GM18498 (cell line): ENCODE measurements around the gene CLIC4.
"Not testable (repeated sequence)": the region's sequence is repeated elsewhere in the genome, so short reads cannot be mapped to it uniquely, and the experiment has no call there.

Experiments
- ATAC-seq: cut with Tn5 transposase; IDR thresholded peaks from one replicate; pipeline ENCODE4 v1.9.1; 2021; ENCODE audit warnings: mild to moderate bottlenecking, moderate library complexity; ENCODE audit not compliant: unreplicated experiment

CLIC4 gene

GRCh38 chr1:24743404-24744211 is 1.6 kb upstream of the CLIC4 start:
- no peak for ATAC-seq

DNA sequence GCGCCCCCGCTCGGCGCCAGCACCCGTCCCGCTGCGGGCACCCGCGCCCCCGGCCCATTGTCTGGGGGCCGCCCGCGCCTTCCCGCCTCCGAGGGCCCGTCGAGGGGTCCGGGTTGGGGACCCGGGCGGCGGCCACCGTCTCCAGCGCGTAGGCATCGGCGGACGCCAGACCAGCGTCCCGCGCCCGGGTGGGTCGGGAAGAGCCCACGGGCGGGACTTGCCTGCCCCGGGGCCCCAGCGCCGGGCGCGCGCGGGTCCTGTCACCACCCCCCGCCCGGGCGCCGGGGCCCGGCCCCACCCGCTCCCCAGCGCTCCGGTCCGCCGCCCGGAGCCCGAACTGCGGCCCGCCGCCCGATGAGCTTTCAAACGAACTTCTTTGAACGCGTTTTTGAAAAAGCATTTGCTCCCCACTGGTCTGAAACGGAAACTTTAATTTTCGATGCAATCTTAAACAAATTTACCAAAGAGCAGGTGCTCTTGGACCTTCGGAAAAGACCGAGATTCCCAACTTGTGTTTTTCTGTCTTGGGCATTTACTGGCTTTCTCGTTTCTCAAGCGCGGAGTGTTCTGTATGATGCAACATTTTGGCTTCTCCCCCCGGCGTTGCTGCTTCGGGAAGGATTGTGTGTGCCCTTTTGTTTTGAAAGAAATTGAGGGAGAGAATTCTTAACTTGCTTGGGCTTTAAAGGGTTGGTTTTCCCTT is 615 bp downstream of the CLIC4 start:
- peak; percentile 22 for ATAC-seq

GRCh38 chr1:24748191-24749121 is 3.2 kb downstream of the CLIC4 start:
- no peak for ATAC-seq

DNA sequence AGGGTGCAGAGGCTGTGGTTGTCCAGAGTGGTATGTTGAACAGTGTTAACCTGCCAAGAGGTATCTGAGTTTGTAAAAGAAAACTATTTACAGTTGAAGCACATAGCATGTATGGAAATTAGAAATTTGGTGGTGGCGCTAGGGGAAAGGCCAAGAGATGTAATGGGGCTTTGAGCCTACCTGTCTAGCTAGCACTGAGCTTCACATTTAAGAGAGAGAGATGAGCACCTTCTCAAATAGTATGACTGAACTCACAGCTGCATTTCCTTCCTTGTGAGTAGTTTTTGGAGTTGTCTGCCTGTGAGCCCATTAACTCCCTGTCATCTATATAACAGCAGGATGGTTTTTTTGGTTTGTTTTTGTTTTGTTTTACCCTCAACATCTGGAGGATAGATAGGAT is 4.0 kb downstream of the CLIC4 start:
- no peak for ATAC-seq

DNA sequence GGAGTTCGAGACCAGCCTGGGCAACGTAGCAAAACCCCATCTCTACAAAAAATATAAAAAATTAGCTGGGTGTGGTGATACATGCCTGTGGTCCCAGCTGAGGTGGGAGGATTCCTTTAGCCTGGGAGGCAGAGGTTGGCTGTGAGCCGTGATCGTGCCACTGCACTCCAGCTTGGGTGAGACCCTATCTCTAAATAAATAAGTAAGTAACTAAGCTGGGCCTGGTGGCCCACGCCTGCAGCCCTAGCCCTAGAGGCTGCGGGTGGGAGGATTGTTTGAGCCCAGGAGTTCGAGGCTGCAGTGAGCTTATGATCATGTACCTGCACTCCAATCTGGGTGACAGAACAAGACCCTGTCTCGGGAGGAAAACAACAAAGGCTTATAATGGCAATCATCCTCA is 4.6 kb downstream of the CLIC4 start:
- ATAC-seq: no peak

DNA sequence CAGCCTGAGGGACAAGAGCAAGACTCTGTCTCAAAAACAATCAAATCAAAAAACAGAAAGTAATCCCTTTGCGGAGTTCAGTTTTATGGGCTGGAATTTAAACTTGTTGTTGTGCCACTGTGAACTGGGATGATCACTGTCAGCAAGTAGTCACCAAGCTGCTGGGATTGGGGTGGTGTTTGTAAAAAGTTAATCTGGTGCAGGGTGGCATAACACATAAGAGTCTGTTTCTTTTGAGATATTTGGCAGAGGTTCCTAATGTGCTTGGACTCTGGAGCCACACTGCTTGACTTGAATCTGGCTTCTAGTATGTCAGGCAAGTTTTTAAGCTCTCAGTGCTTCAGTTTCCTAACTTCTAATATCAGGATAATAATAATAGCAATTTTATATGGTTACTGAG is 6.6 kb downstream of the CLIC4 start:
- ATAC-seq: no peak

DNA sequence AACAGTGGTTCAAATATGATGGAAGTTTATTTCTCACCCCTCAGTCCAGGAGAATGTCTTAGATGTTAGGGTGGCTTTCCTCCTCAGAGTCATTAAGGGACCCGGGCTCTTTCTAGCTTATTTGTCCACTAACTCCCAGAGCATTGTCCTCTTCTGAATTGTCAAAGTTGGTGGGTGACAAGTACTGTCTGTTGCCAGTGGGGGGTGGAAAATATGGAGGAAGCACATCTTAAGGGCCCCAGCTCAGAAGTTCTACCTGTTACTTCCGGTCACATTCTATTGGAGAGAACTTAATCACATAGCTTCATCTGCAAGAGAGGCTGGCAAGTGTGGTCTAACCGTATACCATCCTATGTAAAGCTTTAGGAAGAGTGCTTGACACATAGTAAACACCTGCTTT is 7.1 kb downstream of the CLIC4 start:
- no peak for ATAC-seq

DNA sequence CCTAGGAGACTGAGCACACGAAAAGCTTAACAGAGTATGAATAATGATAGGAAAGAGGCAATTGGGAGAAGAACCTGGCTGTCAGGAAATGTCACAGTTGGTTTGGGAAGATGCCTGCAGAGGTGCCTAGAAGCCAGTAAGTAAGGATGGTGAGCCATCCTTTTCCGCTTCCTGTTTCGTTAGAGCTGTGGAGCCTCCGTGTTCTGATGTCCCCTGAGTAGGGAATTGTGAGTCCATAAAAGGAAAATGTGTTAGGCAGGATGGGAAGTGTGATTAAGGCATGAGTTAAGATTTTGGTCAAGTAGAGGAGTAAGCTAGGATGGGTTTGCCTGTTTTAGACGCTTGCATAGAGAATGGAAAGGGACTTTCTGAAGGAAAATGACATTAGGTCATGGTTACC is 9.0 kb downstream of the CLIC4 start:
- ATAC-seq: no peak

GRCh38 chr1:24755323-24755722 is 10.1 kb downstream of the CLIC4 start:
- ATAC-seq: not testable (repeated sequence)

- ATAC-seq: no peak
Measured at GRCh38 chr1:24756395-24756794, 11.1 kb downstream of the CLIC4 start.

- no peak for ATAC-seq
Measured at GRCh38 chr1:24759492-24759891, 14.2 kb downstream of the CLIC4 start.

GRCh38 chr1:24761582-24761981 is 16.3 kb downstream of the CLIC4 start:
- no peak for ATAC-seq

- ATAC-seq: no peak
Measured at GRCh38 chr1:24762133-24762676, 17.0 kb downstream of the CLIC4 start.

GRCh38 chr1:24763671-24764070 is 18.4 kb downstream of the CLIC4 start:
- no peak for ATAC-seq

DNA sequence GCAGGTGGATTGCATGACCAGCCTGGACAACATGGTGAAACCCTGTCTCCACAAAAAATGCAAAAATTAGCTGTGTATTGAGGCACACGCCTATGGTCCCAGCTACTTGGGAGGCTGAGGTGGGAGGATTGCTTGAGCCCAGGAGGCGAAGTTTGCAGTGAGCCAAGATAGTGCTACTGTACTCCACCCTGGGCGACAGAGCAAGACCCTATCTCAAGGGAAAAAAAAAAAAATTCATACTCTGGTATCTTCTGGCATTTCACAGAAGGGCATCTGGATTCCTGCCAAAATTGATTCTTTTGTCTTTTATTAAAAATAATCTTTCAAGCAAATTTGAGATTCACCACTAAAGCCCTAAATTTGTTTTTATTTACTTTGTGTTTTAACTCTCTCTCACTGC is 19.2 kb downstream of the CLIC4 start:
- ATAC-seq: no peak

GRCh38 chr1:24764848-24765247 is 19.6 kb downstream of the CLIC4 start:
- ATAC-seq: no peak

- no peak for ATAC-seq
Measured at GRCh38 chr1:24765308-24765988, 20.2 kb downstream of the CLIC4 start.

DNA sequence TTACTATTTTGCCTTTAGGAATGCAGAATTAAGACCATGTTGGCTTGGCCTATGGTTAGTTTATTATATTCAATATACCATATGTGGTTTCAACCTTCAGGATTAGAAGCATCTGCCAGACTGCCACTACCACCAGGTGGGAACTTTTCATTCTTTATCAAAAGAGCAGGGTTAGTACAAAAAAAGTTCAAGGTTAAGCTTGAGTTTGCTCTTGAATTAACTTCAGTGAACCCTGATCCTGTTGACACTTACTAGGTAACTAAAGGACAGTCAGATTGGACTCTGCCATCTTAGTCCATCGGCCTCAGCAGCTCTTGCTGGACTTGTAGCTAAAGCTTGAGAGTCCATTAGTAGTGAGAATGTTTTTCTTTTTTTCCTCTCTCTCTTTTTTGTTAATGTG is 22.1 kb downstream of the CLIC4 start:
- ATAC-seq: no peak

- ATAC-seq: no peak
Measured at GRCh38 chr1:24768873-24769605, 23.8 kb downstream of the CLIC4 start.
